Activated T-cell treated with anti-CD3 and anti-CD28 coated beads, Interleukin-2, amount 50 U/mL, for 1 hour (primary cell): ENCODE data around the gene AKAP13.
A peak's percentile ranks its signal among the peaks of the same experiment; 100 is the strongest.

Experiments
- DNase-seq: peaks from one replicate; pipeline ENCODE4 v3.0.0-alpha.2; 2020

AKAP13 gene

DNA sequence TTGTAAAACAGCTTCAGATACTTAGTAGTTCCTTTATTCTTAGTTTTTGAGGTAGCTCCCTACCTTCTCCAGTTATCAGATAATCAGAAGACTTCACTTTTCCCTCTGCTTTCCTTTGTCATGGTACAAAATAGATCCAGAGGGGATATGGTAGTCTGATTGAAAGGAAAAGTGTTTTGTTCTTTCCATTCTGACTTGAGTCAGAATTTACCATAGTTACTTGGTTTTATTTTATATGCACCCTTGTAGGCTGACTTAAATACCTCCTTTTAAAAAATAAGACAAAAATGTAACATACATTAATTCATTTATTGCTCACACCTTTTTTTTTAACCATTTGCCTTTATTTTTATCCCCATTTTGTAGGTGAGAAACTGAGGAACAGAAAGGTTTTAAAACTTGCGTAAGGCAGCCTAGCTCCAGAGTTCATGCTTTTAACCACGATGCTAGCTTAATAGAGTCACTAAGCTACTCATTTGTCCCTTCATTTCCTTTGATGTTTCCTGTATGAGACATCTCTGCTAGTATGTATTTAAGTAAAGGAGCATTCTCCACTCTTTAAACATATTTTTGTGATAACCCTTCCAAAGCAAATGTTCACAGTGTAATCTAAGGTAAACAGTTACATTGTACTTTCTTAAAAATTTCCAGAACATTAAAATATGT, 226.9 kb downstream of the AKAP13 start:
- DNase-seq: no peak

DNA sequence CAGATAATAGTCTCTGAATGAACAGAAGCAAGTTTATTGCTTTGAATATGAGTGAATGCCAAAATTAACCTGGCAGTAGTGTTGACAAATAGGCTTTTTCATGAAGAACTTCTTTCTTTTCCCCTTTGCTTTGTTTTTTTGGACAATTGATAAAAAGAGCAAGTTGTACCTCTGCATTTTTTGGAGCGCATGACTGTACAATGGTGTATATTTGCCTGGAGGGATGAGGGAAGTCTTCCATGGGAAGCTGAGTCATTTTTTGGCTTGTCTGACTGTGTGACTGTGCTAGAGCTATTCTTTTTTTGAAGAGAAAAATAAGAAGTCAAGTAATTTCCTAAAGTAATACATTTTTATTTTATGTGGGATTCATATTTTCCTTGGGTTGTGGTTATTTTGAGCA, 227.4 kb downstream of the AKAP13 start:
- DNase-seq: no peak

DNA sequence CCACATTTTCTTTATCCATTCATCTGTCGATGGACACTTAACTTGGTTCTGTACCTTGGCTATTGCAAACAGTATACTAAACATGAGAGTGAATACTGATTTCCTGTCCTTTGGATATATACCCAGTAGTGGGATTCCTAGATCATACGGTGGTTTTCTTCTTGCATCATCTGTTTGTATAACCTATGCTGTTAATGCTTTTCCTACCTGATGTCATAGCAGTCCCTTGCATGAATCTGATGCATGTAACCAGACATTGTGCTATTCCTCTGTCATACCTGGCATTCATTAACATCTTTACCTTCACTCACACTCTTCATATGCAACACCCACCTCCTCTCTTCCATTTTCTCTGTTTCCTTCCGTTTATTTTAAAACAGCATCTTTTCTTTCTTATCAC, 229.1 kb downstream of the AKAP13 start:
- no peak for DNase-seq

DNA sequence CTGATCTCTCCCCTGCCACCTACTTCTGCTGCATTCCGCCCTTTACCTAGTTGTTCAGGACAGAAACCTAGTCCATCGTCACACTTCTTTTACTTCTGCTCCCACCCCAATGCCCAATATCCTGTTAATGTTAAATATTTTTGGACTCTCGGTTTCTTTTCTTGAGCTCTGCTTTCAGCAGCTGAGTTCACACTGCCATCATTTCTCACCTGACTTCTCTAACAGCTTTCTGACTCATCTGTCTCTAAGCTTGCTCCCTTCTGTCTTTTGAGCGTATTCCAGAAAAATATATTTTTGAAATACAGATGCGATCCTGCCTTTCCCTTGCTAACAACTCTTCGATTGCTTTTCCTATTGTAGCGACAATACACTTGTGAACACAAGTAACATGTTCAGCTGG, 231.0 kb downstream of the AKAP13 start:
- no peak for DNase-seq

DNA sequence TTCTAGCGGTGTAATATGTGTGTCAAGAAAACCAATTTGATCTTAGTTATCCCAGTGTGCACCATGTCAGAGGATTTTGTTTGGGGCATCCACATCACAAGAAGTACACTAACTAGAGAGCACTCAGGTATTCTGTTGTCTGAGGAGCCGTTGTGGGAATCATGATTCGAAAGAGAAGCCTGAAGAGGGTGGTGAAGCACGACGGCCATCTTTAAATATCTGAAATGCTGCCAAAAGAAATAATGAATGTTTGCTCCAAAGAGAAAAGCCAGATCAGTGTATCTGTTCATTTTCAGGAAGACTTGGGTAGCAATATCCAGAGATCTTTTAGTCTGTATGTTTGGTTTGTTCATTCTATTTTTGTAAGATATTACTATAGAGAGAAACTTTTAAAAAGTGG, 233.7 kb downstream of the AKAP13 start:
- no peak for DNase-seq

DNA sequence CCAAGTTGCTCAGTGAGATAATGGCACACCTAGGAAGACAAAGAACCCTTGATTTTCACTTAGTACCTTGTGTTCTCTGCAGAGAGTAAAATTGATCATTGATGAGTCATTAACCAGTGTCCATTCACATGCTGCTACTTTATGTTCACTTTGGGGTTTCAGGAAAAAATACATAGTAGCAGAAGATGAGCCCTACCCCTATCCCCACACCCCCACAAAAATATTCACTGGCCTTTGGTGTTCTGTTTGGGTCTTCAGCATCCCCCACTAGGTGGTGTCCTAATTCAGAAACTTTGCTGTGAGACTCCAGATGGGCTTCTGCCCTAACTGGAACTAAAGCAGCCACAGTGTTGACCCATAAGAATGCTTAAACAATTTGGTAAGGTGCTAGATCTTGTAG, 235.5 kb downstream of the AKAP13 start:
- no peak for DNase-seq

DNA sequence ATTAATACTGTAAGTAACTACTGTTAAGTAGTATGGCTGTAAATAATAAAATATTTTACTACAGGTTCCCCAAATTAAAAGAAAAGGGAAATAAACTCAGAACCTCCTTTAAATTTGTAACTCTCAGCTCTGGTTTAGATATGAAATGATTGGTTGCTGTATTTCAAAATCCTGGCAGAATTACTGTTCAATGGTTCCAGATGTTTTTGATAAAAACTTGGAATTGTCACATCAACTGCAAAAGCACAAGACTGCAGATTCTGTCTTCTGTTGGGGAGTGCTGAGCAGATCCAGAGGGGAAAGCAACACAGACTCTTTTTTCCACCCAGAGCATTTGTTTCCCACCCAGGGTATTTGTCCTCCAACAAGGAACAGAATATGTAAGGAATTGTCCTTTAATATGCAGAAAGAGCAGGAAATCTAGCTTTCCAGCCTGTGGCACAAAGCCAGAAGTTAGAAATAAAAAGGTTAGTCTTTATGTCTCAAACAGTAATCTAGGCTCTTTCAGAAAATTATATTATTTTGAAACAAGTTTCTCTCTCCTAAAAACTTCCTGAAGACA, 236.2 kb downstream of the AKAP13 start:
- no peak for DNase-seq

DNA sequence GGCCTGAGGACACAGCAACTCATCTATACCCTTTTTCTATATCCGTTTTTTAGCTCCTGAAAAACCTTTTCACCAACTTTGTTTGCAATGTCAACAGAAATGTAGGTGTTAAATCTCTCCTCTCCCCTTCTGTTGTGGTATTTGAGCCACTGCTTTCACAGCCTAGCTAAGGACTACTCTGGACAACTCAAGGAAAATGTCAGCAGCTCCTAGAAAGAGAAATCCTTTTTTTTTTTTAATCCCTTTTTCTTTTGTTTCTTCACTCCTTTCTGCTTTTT, 237.8 kb downstream of the AKAP13 start:
- no peak for DNase-seq

DNA sequence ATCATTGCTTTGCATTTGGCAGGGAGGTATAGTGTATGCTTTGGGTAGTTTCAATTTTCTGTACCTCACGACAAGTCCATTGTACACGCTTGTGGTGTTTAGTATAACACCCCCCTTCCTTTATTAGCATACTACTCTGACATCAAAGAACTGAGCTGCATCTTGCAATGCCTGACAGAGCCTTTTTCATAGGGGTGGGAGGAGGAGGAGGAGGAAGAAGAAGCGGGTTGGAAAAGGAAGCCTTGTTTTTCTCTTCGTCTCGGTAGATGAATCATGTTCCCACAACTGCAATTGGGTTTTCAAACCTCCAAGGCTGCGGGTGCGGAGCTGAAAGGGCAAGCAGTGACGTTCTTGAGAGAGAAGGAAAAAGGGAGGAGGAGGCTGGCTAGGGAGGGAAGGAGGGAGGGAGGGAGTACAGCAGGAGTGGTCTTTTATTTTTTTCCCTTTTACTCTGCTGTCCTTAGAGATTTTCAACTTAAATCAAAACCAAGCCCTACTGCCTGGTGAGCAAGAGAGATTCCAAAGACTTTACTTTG, 238.6 kb downstream of the AKAP13 start:
- DNase-seq: peak; percentile 64

DNA sequence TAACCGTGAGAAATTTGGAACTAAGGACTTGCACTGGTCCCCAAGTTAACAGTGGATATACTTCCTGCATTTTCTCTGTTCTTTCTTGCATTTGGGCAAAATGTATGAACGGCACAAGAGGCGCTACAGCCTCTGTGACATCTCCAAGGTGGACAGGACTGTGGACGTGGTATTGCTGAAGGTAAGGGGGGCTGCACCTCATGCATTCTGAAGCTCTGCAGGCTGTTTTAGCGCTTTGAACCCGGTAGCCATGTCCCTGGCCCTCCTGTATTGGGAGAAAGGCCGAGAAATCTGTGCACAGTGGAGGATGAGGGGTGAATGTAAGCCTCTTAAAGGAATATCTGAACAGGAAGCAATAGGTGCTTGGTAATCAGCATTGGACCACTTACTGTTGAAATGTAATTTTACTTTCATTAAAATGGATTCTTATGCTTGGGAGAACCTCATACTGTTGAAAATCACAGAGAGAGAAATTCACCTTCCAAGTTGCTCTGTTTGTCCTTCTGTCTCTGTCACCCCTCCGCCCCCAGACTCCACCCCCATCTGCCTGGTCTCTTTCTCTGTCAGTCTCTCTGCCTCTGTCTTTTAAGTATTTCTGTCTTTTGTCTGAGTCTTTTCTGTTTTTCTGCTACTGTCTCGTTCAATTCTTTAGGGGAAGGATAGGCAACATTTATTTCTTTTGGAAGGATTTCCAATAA, 239.7 kb downstream of the AKAP13 start:
- DNase-seq: no peak

DNA sequence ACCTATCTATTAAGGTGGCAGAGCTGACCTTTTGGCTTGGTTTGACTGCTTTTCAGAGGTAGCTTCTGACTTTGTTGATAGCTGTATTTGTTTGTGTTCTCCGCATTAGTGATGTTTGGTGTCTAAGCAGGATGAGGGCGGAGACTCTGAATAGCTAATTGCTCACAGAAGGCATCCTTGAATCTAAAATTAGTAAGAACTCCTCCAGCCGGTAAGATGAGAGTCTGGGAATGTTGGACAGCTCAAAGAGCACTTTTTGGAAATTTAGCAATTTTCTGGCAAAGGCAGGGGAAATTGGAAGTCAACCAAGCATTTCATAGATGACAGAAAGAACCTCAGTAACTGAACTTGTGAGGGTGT, 240.3 kb downstream of the AKAP13 start:
- no peak for DNase-seq

DNA sequence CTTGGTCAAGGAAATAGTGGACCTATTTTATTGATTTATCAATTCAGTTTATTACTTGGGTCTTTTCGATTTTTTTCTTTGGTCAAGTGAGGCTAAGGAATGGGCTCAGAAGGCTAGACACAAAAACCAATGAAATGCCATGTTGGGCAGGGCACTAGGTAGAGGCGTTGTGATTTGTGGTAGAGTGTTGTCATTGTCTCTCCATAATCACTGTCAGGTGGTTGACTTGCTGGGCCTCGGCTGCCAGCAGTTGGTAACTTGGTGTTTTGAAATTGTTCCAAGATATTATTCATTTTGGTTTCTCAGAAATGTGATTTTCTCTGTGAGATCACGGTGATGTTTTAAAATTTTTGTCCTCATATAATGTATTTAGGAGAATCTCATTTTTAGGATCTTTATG, 240.7 kb downstream of the AKAP13 start:
- DNase-seq: no peak

DNA sequence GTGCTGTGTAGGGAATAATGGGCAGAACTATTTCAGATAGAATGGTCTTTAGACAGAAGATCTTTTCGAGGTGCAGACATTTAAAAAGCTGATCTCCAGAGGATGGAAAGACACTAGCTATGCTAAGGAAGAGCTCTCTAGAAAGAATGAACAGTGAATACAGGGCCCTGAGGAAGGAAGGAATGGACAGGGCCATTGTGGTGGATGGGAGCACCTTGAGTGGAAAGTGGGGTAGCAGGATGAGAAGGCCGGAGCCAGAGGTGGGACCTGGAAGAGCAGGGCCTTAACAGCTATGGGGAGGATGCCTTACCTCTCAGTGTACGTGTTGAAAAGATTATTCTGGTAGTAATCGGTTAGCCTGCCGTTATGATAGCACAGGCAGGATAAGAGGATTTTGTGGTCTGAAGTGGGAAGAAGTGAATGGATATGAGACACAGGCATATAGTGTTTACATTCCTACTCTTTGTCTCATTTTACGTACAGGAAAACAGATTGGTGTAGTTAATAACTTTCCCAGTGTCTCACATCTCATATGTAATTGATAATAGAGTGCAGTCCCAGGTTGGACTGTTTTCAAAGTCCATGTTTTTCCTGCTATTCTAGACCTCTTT, 241.9 kb downstream of the AKAP13 start:
- no peak for DNase-seq

DNA sequence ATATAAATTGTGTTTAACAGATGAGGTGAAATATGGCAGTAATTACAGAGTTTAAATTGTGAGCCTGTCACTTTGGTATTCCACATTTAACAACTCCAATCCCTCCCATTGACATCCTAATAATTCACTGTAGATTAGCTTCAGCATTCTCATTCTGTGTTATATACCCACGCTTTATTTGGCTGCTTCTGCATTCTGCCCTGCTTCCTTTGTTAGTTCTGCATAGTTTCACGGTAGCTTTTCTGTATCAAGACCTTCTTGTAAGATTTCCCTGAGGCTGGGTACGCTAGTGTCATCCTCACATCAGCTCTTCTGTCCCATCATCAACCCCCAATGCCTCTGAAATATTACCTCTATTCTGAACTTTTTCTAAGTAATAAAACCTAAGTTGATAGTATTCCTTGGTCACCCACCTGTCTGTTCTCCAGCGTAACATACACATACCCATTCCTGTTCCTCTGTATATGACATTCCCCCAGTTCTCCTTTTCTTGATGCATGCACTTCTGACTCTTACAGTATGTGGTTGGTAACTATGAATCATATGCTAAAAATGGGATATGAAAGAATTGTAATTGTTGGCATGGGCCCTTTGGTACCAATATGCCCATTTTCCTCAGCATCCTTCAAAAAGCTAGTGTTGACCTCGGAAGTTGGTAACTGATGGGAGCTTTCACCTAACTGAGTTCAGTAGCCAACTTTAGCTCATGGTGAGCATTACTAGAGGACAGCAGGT, 243.1 kb downstream of the AKAP13 start:
- DNase-seq: no peak

DNA sequence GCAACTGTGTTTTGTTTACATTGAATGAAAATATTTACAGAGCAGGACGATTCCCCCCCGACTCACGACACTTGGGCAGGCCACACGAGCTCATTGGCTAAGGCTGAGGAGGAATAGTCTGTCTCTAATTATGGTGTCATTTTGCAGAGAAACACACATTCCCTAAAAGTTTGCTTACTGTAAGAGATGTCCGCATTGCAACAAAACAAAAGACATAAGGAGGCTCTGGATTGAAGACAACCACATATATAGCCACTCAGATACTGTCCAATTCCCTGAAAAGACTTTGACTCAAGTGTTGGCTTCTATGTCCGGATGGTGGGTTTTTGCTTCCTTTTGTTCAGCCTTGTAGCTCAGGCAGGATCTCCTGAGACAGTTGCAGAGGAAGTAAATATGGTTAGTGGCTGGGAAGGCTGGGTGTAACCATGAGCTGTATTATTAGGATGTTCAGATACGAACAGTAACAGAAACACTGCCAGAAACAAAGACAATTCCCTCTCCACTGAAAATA, 243.9 kb downstream of the AKAP13 start:
- no peak for DNase-seq

DNA sequence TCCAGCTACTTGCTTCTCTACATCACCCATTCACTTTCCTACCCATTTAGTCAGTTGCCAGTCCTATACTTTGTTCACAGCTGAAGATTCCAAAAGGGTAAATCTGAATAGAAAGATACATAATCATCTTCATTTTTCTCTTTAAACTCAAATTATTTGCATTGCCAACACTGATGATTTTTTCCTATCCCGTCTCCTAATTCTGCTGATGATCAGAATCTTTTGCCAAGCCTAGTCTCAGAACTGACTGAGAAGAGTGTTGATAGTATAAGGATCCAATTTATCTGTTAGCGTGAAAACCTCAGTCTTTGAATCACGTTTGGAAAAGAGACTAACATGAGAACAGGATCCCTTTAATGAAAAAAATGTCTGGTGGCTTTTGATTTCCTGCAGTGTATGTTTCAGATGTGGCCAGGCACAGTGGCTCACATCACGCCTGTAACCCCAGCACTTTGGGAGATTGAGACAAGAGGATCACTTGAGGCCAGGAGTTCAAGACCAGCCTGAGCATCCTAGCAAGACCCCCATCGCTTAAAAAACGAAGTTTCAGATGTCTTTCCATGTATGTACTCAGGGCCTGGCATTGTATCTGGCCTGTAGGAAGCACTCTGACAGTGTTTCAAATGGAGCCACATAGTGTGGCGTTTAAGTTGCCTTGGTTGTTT, 244.9 kb downstream of the AKAP13 start:
- peak; percentile 36 for DNase-seq

DNA sequence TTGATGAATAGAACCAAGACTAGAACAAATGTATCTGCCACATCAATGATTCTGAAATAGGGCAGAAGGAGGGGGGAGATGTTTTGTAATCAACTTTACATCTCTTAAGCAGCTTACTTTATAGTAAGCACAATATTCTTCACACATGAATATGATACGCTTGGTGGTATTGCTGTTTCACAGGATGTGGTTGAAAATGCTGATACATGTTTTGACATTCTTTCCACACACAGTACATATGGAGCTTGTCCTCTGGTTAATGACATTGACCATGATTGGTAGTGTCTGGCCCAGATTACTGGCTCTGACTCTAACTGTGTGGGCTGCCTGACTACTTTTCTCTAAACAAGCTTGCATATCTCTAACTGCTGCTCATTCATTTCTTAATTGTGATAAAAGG, 245.5 kb downstream of the AKAP13 start:
- DNase-seq: no peak

DNA sequence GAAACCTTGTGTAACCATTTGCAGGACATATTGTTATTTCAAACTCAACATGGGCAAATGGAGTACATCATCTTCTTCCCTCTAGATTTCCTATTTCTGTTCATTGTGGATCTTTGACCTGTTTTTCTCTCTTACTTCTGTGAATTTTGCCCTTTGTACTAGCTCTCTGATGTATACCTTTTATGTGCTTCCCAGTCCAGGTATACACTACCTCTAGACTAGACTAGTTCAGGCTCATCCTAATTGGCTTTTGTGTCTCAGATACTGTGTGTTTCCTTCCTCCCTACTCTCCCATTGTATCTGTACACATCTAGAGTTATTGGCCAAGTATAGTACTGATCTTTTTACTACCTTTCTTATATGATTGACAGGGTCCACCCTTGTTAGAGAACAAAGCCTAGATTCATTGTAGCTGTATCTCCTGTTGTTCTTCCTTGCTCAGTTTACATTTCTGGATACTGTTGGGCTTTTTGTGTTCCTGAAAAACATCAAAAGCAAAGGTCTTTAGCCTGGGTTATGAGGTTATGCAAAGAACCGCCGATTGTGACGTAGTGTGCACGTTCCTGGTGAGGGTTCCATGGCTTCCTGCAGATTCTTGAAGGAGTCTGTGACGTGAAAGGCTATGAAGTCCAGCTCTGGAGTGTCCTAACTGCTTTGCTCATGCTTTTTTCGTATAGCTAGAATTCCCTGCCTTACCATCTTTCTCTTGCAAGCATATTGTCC, 247.0 kb downstream of the AKAP13 start:
- no peak for DNase-seq

DNA sequence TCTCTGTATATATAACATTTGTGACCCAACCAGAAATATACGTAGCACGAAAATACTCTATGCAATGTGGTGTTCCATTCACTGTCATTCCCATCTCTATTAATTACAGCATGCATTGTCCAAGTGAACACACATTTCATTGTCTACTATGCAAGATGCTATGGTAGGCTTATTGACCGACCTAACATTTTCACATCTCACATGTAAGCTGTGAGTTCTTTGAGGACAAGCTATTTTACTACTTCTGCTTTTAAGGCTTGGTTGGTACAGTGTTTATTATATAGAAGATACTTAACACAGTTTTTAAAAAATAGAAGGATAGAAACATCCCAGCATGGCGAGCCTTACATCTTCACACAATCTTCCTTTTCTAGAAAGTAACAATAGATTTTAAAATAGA, 249.9 kb downstream of the AKAP13 start:
- DNase-seq: no peak

DNA sequence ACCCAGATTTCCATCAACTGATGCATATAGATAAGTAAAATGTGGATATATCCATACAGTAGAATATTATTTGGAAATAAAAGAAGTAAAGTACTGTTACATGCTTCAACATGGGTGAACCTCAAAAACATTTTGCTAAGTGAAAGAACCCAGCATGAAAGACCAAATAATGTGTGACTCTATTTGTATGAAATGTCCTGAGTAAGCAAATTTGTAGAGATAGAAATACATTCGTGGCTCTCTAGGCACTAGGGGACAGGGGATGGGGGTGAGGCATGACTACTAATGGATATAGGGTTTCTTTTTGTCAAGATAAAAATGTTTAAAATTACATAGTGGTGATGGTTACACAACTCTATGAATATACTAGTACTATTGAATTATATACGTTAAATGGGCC, 250.6 kb downstream of the AKAP13 start:
- DNase-seq: no peak

DNA sequence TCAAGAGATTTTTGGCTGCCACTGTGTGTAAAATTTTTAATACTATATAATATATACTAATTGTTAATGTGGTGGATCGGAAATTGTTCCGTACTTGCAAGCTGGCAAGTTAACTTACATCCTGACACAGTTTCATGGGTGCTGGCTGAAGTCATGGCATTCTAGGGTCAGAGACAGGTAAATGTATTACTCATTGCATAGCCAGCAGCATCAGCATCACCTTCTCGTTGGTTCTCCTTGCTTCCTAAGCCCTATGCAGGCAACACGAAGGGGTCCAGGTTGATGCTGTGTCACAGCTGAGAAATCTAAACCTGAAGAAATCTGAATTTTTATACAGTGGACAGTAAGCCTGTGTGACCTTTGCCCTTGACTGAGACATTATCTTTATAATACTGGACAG, 251.6 kb downstream of the AKAP13 start:
- no peak for DNase-seq

DNA sequence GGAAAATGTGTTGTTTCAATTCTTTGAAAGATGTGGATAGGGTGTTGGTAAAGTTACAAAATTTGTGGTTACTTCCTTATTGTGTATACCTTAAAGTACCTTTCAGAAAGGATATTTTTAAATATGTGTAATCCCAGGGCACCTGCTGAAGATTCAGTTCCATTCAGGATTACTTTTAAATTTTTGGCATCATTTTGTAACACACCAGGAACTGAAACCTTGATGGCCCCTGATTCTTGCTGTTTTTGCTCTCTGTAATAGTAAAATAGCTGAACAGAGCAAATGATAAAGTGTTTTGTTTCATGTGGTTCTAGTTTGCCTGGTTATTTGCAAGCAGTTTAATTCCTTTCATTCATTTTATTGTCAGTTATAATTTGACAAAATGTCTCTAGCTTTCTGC, 253.5 kb downstream of the AKAP13 start:
- no peak for DNase-seq
